HepG2 (cell line): Measurements from ENCODE around the gene NCOA5. TPM values are rescaled to one million over a fixed set of nuclear protein-coding genes. Genes with fewer than 3 reads are reported as not detected.

Experiments
- CENPT ChIP-seq: sonication (generic); formaldehyde crosslinking; IDR thresholded peaks from 2 replicates; pipeline ENCODE4 v1.8.0; 2022; ENCODE audit warnings: low read depth, mild to moderate bottlenecking, moderate library complexity, missing genetic modification reagents
- E2F2 ChIP-seq: sonication (generic); formaldehyde crosslinking; IDR thresholded peaks from 2 replicates; pipeline ENCODE4 v1.4.0; 2020; ENCODE audit warnings: missing genetic modification reagents, borderline replicate concordance
- ELF1 ChIP-seq: sonication (generic); formaldehyde crosslinking; IDR thresholded peaks from 2 replicates; pipeline ENCODE4 v1.4.0; 2020; ENCODE audit warnings: missing genetic modification reagents
- HES4 ChIP-seq: sonication (generic); formaldehyde crosslinking; IDR thresholded peaks from 2 replicates; pipeline ENCODE4 v1.9.0; 2021; ENCODE audit warnings: mild to moderate bottlenecking, missing genetic modification reagents, borderline replicate concordance
- KMT2B ChIP-seq: IDR thresholded peaks from 2 replicates; pipeline ENCODE4 v1.6.1; 2016; ENCODE audit warnings: missing genetic modification reagents, missing compliant biosample characterization
- SATB2 ChIP-seq: sonication (generic); formaldehyde crosslinking; IDR thresholded peaks from 2 replicates; pipeline ENCODE4 v1.5.0; 2020; ENCODE audit warnings: missing genetic modification reagents
- SNAPC2 ChIP-seq: sonication (generic); formaldehyde crosslinking; IDR thresholded peaks from 2 replicates; pipeline ENCODE4 v1.8.1; 2022; ENCODE audit warnings: mild to moderate bottlenecking, missing genetic modification reagents
- SRY ChIP-seq: sonication (generic); formaldehyde crosslinking; IDR thresholded peaks from 2 replicates; pipeline ENCODE4 v1.8.0; 2022; ENCODE audit warnings: mild to moderate bottlenecking, missing genetic modification reagents
- ZBTB3 ChIP-seq: sonication (generic); formaldehyde crosslinking; IDR thresholded peaks from 2 replicates; pipeline ENCODE4 v1.4.0; 2020; ENCODE audit warnings: low read depth, mild to moderate bottlenecking, moderate library complexity, missing genetic modification reagents, borderline replicate concordance
- ZFP41 ChIP-seq: sonication (generic); formaldehyde crosslinking; IDR thresholded peaks from 2 replicates; pipeline ENCODE4 v1.4.0; 2020; ENCODE audit warnings: mild to moderate bottlenecking, missing genetic modification reagents, borderline replicate concordance
- ZNF30 ChIP-seq: sonication (generic); formaldehyde crosslinking; IDR thresholded peaks from 2 replicates; pipeline ENCODE4 v1.5.0; 2020; ENCODE audit warnings: mild to moderate bottlenecking, missing genetic modification reagents
- ZNF333 ChIP-seq: sonication (generic); formaldehyde crosslinking; IDR thresholded peaks from 2 replicates; pipeline ENCODE4 v1.4.0; 2020; ENCODE audit warnings: mild to moderate bottlenecking, missing genetic modification reagents, borderline replicate concordance
- ZNF556 ChIP-seq: sonication (generic); formaldehyde crosslinking; IDR thresholded peaks from 2 replicates; pipeline ENCODE4 v1.4.0; 2020; ENCODE audit warnings: mild to moderate bottlenecking, missing genetic modification reagents, borderline replicate concordance
- ZNF597 ChIP-seq: sonication (generic); formaldehyde crosslinking; IDR thresholded peaks from 2 replicates; pipeline ENCODE4 v1.5.0; 2020; ENCODE audit warnings: missing genetic modification reagents
- ZNF615 ChIP-seq: sonication (generic); formaldehyde crosslinking; IDR thresholded peaks from 2 replicates; pipeline ENCODE4 v1.5.0; 2020; ENCODE audit warnings: mild to moderate bottlenecking, missing genetic modification reagents, borderline replicate concordance
- ZNF691 ChIP-seq: sonication (generic); formaldehyde crosslinking; IDR thresholded peaks from 2 replicates; pipeline ENCODE4 v1.4.0; 2020; ENCODE audit warnings: missing genetic modification reagents, low read depth, mild to moderate bottlenecking, borderline replicate concordance
- ZSCAN30 ChIP-seq: sonication (generic); formaldehyde crosslinking; IDR thresholded peaks from 2 replicates; pipeline ENCODE4 v1.5.0; 2020; ENCODE audit warnings: mild to moderate bottlenecking, missing genetic modification reagents
- polyA plus RNA-seq, 8 experiments: library from polyadenylated mRNA; depleted of rRNA in 3 of 8; stranded (reverse) in 7 of 8; unstranded in 1 of 8; fragments of >200 nt; fragmentation: Illumina TruSeq in 4 of 8; extraction: Trizol in 4 of 8; gene quantifications; 2 replicates each; pipeline versions ENCODE4 v1.2.1 to v1.2.3, GENCODE V29; 2011 to 2016; ENCODE audit warnings: low read depth in 4 of 8, missing spikeins in 1 of 8, mixed read lengths in 1 of 8; ENCODE audit not compliant: insufficient read depth in 1 of 8
- total RNA-seq, 5 experiments: library from RNA; depleted of rRNA; stranded (reverse); fragments of >200 nt; fragmentation: Illumina TruSeq; extraction: Trizol; gene quantifications; 2 replicates each; pipeline ENCODE4 v1.2.3, GENCODE V29; 2016; ENCODE audit warnings: low read depth in 1 of 5
- TF ChIP-seq, protein P1 (sequence below): sonication (generic); formaldehyde crosslinking; IDR thresholded peaks from 2 replicates; pipeline ENCODE4 v1.8.0; 2022; ENCODE audit warnings: mild to moderate bottlenecking, missing genetic modification reagents
- TF ChIP-seq, protein P2 (sequence below): sonication (generic); formaldehyde crosslinking; conservative IDR thresholded peaks from 2 replicates; pipeline ENCODE4 v1.4.0; 2020; ENCODE audit warnings: missing genetic modification reagents
- TF ChIP-seq, protein P3 (sequence below): sonication (generic); formaldehyde crosslinking; IDR thresholded peaks from 2 replicates; pipeline ENCODE4 v1.8.1; 2023; ENCODE audit warnings: mild to moderate bottlenecking, inconsistent platforms, moderate library complexity, missing genetic modification reagents, borderline replicate concordance

Gene NCOA5
- total and polyA plus RNA-seq, 2 of the 13 experiments (the other 11 are each of a cell fraction or from before 2014, with no cell fraction given): 16.5 to 28.4 TPM

GRCh38 chr20:46089417-46090388 is at the start of gene NCOA5 (continued):
- TF ChIP-seq E2F2 (CRISPR knock-in tag): peak; percentile 95
- peak; percentile 97; the same call in 1 of the 2 replicates for TF ChIP-seq ZNF556
- TF ChIP-seq ZNF333 (CRISPR knock-in tag): peak; percentile 34; the same call in 1 of the 2 replicates
- peak; percentile 93 for TF ChIP-seq KMT2B (CRISPR knock-in tag)
- TF ChIP-seq, protein P1, sequence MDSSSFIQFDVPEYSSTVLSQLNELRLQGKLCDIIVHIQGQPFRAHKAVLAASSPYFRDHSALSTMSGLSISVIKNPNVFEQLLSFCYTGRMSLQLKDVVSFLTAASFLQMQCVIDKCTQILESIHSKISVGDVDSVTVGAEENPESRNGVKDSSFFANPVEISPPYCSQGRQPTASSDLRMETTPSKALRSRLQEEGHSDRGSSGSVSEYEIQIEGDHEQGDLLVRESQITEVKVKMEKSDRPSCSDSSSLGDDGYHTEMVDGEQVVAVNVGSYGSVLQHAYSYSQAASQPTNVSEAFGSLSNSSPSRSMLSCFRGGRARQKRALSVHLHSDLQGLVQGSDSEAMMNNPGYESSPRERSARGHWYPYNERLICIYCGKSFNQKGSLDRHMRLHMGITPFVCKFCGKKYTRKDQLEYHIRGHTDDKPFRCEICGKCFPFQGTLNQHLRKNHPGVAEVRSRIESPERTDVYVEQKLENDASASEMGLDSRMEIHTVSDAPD (CRISPR knock-in tag): peak; percentile 90
- TF ChIP-seq ZSCAN30 (CRISPR knock-in tag): peak; percentile 73; the same call in 1 of the 2 replicates
- TF ChIP-seq ZFP41 (CRISPR knock-in tag): peak; percentile 61; the same call in 1 of the 2 replicates
- TF ChIP-seq ZNF597 (CRISPR knock-in tag): no peak
- TF ChIP-seq ZNF691 (CRISPR knock-in tag): peak; percentile 92
- peak; percentile 88 for TF ChIP-seq ELF1 (CRISPR knock-in tag)
- peak; percentile 82 for TF ChIP-seq SATB2
- TF ChIP-seq, protein P2, sequence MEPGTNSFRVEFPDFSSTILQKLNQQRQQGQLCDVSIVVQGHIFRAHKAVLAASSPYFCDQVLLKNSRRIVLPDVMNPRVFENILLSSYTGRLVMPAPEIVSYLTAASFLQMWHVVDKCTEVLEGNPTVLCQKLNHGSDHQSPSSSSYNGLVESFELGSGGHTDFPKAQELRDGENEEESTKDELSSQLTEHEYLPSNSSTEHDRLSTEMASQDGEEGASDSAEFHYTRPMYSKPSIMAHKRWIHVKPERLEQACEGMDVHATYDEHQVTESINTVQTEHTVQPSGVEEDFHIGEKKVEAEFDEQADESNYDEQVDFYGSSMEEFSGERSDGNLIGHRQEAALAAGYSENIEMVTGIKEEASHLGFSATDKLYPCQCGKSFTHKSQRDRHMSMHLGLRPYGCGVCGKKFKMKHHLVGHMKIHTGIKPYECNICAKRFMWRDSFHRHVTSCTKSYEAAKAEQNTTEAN: no peak; the same call in none of the 2 replicates
- 0 out of 2 replicates have a peak, but pooled peaks have one; percentile 77 for TF ChIP-seq ZNF30 (CRISPR knock-in tag)
- peak; percentile 90; the same call in 1 of the 2 replicates for TF ChIP-seq SNAPC2 (CRISPR knock-in tag)
- peak; percentile 86 for TF ChIP-seq HES4 (CRISPR knock-in tag)
- TF ChIP-seq CENPT (CRISPR knock-in tag): peak; percentile 99
- peak; percentile 99; the same call in 1 of the 2 replicates for TF ChIP-seq SRY
- peak; percentile 75; the same call in 1 of the 2 replicates for TF ChIP-seq ZBTB3 (CRISPR knock-in tag)
- TF ChIP-seq, protein P3, sequence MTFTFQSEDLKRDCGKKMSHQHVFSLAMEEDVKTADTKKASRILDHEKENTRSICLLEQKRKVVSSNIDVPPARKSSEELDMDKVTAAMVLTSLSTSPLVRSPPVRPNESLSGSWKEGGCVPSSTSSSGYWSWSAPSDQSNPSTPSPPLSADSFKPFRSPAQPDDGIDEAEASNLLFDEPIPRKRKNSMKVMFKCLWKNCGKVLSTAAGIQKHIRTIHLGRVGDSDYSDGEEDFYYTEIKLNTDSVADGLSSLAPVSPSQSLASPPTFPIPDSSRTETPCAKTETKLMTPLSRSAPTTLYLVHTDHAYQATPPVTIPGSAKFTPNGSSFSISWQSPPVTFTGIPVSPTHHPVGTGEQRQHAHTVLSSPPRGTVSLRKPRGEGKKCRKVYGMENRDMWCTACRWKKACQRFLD: no peak
- TF ChIP-seq ZNF615: no peak
